ENCODE measurements around the gene MRPL16. TPM values are rescaled to one million over a fixed set of nuclear protein-coding genes. Genes with fewer than 3 reads are reported as not detected.

MRPL16 gene
- total and polyA plus RNA-seq, 2 experiments from 2014 or later, result 77.4 to 176 TPM

GRCh38 chr11:59776210-59777066 lies 34.1 kb downstream of the MRPL16 start:
- Histone ChIP-seq H3K4me1 (ENCODE audit: insufficient read depth) (peaks cover 3% of the 10 kb centered on the region; the same call in 1 of the 2 replicates), H3K27ac (ENCODE audit: low read depth) (no peak overlapping the region), H3F3A (replicated peaks; ENCODE audit: low read depth) (no peaks in the 10 kb centered on the region), H3K79me2 (replicated peaks; ENCODE audit: insufficient read depth) (peaks cover 8% of the 10 kb centered on the region), H3K4me2 (no peak overlapping the region), H3K36me3 (ENCODE audit: insufficient read depth) (no peaks in the 10 kb centered on the region; the same call in 1 of the 2 replicates), H3K4me3 (no peak overlapping the region), H4K20me1 (replicated peaks; ENCODE audit: insufficient read depth) (peaks cover 33% of the 10 kb centered on the region), H3K9me2 (ENCODE audit: insufficient read depth) (0 out of 2 replicates have a peak, but pooled peaks cover under 1% of the 10 kb centered on the region), H2AFZ (no peak overlapping the region), H3K27me3 (ENCODE audit: insufficient read depth) (no peaks in the 10 kb centered on the region)
- peaks cover 34% of the 10 kb centered on the region for H3K36me3 Mint-ChIP-seq (ENCODE audit: low read depth)
- no peak for ATAC-seq
- no peak for DNase-seq (ENCODE audit: low spot score)
- no peak overlapping the region for H3K27ac Mint-ChIP-seq
- H3K9me3 Mint-ChIP-seq, result no peaks in the 10 kb centered on the region
- no peak for TF ChIP-seq CTCF (conservative IDR thresholded peaks at IDR 0.05; ENCODE audit: low read depth in 2 of 2)
- TF ChIP-seq, protein P1, sequence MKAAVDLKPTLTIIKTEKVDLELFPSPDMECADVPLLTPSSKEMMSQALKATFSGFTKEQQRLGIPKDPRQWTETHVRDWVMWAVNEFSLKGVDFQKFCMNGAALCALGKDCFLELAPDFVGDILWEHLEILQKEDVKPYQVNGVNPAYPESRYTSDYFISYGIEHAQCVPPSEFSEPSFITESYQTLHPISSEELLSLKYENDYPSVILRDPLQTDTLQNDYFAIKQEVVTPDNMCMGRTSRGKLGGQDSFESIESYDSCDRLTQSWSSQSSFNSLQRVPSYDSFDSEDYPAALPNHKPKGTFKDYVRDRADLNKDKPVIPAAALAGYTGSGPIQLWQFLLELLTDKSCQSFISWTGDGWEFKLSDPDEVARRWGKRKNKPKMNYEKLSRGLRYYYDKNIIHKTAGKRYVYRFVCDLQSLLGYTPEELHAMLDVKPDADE (IDR thresholded peaks at IDR 0.05), result no peak
- no peak for TF ChIP-seq POLR2AphosphoS5 (IDR thresholded peaks at IDR 0.05; ENCODE audit: low read depth)
- no peak for TF ChIP-seq EZH2phosphoT487 (IDR thresholded peaks at IDR 0.05; ENCODE audit: unreplicated experiment)
- no peak for TF ChIP-seq CREB1 (CRISPR knock-in tag; IDR thresholded peaks at IDR 0.05; ENCODE audit: low read depth)
- TF ChIP-seq STAT1 (IDR thresholded peaks at IDR 0.05; ENCODE audit: unreplicated experiment), result no peak
- TF ChIP-seq NANOG (IDR thresholded peaks at IDR 0.05; ENCODE audit: borderline replicate concordance), result no peak
- no peak for TF ChIP-seq ZNF114 (CRISPR knock-in tag; IDR thresholded peaks at IDR 0.05)
- no peak for TF ChIP-seq EZH2 (IDR thresholded peaks at IDR 0.05; ENCODE audit: low read depth, unreplicated experiment)
- no peak for TF ChIP-seq ZNF462 (CRISPR knock-in tag; IDR thresholded peaks at IDR 0.05)
- TF ChIP-seq, protein P2, sequence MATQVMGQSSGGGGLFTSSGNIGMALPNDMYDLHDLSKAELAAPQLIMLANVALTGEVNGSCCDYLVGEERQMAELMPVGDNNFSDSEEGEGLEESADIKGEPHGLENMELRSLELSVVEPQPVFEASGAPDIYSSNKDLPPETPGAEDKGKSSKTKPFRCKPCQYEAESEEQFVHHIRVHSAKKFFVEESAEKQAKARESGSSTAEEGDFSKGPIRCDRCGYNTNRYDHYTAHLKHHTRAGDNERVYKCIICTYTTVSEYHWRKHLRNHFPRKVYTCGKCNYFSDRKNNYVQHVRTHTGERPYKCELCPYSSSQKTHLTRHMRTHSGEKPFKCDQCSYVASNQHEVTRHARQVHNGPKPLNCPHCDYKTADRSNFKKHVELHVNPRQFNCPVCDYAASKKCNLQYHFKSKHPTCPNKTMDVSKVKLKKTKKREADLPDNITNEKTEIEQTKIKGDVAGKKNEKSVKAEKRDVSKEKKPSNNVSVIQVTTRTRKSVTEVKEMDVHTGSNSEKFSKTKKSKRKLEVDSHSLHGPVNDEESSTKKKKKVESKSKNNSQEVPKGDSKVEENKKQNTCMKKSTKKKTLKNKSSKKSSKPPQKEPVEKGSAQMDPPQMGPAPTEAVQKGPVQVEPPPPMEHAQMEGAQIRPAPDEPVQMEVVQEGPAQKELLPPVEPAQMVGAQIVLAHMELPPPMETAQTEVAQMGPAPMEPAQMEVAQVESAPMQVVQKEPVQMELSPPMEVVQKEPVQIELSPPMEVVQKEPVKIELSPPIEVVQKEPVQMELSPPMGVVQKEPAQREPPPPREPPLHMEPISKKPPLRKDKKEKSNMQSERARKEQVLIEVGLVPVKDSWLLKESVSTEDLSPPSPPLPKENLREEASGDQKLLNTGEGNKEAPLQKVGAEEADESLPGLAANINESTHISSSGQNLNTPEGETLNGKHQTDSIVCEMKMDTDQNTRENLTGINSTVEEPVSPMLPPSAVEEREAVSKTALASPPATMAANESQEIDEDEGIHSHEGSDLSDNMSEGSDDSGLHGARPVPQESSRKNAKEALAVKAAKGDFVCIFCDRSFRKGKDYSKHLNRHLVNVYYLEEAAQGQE (IDR thresholded peaks at IDR 0.05; ENCODE audit: unreplicated experiment), result no peak
- H3K27me3 Mint-ChIP-seq (ENCODE audit: insufficient read depth, low read depth, poor library complexity), result peaks cover 1% of the 10 kb centered on the region
- H3K4me1 Mint-ChIP-seq, result peaks cover 4% of the 10 kb centered on the region
- no peak overlapping the region for H3K4me3 Mint-ChIP-seq

All from GM23338 (cell line).